Liver (tissue), 3 donors: ENCODE data around the gene XYLB.

Experiments
- ATF3 ChIP-seq: IDR thresholded peaks from 2 replicates; pipeline ENCODE4 v1.6.1; 2016; ENCODE audit warnings: antibody characterized with exemption
- CTCF ChIP-seq: fragments of 150-350 bp; IDR thresholded peaks from 2 replicates; pipeline ENCODE4 v1.5.1; 2017; ENCODE audit warnings: improper control_type of control experiment, low read depth, low read length; ENCODE audit not compliant: missing input control
- EGR1 ChIP-seq, 2 donors: IDR thresholded peaks; 2 replicates each; pipeline ENCODE4 v1.6.1; 2016 to 2018; ENCODE audit warnings: antibody characterized with exemption in 2 of 2, low read depth in 2 of 2
- HNF4G ChIP-seq: IDR thresholded peaks from 2 replicates; pipeline ENCODE4 v1.6.1; 2016; ENCODE audit warnings: antibody characterized with exemption
- JUND ChIP-seq, 2 donors: IDR thresholded peaks; 2 replicates each; pipeline ENCODE4 v1.6.1; 2016; ENCODE audit warnings: antibody characterized with exemption in 2 of 2
- RAD21 ChIP-seq, 2 donors: IDR thresholded peaks; 2 replicates each; pipeline ENCODE4 v1.6.1; 2016; ENCODE audit warnings: antibody characterized with exemption in 2 of 2, mild to moderate bottlenecking in 2 of 2
- RXRA ChIP-seq, 2 donors: IDR thresholded peaks; 2 replicates each; pipeline ENCODE4 v1.6.1; 2017 to 2018; ENCODE audit warnings: antibody characterized with exemption in 2 of 2, mild to moderate bottlenecking in 1 of 2
- SP1 ChIP-seq: IDR thresholded peaks from 2 replicates; pipeline ENCODE4 v1.6.1; 2018; ENCODE audit warnings: antibody characterized with exemption, mild to moderate bottlenecking
- TAF1 ChIP-seq: conservative IDR thresholded peaks from 2 replicates; pipeline ENCODE4 v1.6.1; 2016; ENCODE audit warnings: antibody characterized with exemption, mild to moderate bottlenecking
- ZBTB33 ChIP-seq: IDR thresholded peaks from 2 replicates; pipeline ENCODE4 v1.6.1; 2016; ENCODE audit warnings: antibody characterized with exemption
- donor health status: healthy.
- donor health status: healthy.

- TF ChIP-seq CTCF (no peak), EGR1 (IDR thresholded peaks at IDR 0.05; ENCODE audit: low read depth in 2 of 2) (no peak), JUND (IDR thresholded peaks at IDR 0.05) (no peak), TAF1 (no peak), HNF4G (no peak), SP1 (no peak), RAD21 (IDR thresholded peaks at IDR 0.05) (no peak), ZBTB33 (no peak), RXRA (IDR thresholded peaks at IDR 0.05) (no peak), ATF3 (no peak)
These were observed 36.7 kb downstream of the XYLB start for GRCh38 chr3:38383156-38383875.
